ENCODE results near the gene DNAJC22.
"Not testable (repeated sequence)": the region's sequence is repeated elsewhere in the genome, so short reads cannot be mapped to it uniquely, and the experiment has no call there.

Gene DNAJC22

GRCh38 chr12:49377386-49377785 is 30.7 kb downstream of the DNAJC22 start:
- no peak for DNase-seq

DNA sequence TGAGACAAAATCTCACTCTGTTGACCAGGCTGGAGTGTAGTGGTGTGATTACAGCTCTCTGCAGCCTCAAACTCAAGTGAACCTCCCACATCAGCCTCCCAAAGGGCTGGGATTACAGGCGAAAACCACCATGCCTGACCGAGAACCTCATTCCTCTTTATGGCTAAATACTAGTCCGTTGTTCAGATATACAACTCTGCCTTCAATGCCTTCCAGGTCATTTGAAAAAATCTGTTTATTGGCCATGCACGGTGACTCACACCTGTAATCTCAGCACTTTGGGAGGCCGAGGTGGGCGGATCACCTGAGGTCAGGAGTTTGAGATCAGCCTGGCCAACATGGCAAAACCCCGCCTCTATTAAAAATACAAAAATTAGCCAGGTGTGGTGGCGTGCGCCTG is 33.5 kb downstream of the DNAJC22 start:
- not testable (repeated sequence) for DNase-seq

DNA sequence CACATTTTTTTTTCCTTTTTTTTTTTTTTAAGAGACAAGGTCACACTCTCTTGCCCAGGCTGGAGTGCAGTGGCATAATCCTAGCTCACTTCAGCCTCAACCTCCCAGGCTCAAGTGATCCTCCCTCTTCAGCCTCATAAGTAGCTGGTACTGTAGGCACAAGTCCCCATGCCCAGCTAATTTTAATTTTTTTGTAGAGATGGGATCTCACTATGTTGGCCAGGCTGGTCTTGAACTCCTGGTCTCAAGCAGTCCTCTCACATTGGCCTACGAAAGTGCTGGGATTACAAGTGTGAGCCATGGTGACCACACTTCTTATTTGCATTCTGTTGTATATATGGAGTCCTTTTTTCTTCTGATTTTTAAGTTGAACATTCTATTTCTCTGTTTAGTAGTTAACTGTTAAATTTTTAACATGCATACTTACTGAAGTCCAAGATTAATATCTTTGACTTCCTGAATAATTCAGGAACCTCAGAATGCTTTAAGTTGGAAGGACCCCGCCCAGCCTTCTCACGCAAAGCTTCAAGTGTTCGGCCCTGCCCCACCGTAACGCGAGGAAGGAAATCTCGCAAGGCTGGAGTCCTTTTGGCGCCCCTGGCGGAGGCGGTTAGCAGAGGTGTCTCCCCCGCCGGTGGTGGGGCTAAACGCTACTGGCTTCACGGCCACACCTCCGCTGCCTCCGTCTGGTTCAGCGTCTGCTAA is 42.1 kb downstream of the DNAJC22 start:
- DNase-seq: no peak

DNA sequence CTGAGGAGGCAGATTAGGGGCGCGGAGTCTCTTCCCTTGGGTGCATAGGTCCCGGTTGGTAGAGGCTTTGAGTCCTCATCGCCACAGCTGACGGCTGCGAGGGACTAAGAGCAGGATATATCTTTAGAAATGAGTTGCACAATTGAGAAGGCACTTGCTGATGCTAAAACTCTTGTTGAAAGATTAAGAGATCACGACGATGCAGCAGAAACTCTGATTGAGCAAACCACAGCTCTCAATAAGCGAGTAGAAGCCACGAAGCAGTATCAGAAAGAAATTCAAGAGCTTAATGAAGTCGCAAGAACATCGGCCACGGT is 42.7 kb downstream of the DNAJC22 start:
- DNase-seq: no peak

DNA sequence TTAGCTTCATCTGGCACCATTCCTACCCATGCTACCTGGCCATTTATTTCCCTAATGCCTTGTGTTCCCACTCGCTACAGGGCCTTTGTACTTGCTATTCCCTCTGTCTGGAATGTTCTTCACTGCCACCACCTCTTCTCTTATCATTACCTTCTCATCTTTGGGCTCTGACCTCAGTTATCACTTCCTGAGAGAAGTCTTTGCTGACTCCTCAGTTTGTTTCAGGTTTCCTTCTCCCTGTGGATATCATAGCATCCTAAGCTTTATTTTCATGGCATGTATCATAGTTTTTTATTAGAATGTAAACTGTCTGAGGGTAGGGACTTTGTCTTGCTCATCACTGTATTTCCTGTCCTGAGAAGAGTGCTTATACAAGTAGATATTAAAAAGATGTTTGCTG is 50.3 kb downstream of the DNAJC22 start:
- no peak for DNase-seq

- no peak for DNase-seq
Observed at GRCh38 chr12:49400304-49400703, 53.6 kb downstream of the DNAJC22 start.
